Vagina (tissue), 1 donor: ENCODE measurements around the gene NLRP10. TPM values are rescaled to one million over a fixed set of nuclear protein-coding genes. Genes with fewer than 3 reads are reported as not detected.

ENCODE experiments used
- small RNA-seq: library from RNA; depleted of rRNA; stranded (forward); fragments of <200 nt; gene quantifications from one replicate; pipeline ENCODE3, GENCODE V24; 2016
- total RNA-seq: library from RNA; depleted of rRNA; stranded (reverse); fragments of >200 nt; gene quantifications from one replicate; pipeline ENCODE4 v1.2.3, GENCODE V29; 2016

The NLRP10 gene
- total RNA-seq, 1 donor from 2014 or later = not detected

Small RNAs within 50 kb of the gene (small RNA-seq; reads per million reads assigned to genes)
- not detected for gene COX6CP5

Other genes starting within 250 kb of the NLRP10 start
- not detected for gene OR5P2, start 168.5 kb downstream of the NLRP10 start, total RNA-seq
- gene OR5P3, start 134.6 kb downstream of the NLRP10 start, total RNA-seq = 1.7 TPM
- gene OR10A6, start 34.2 kb downstream of the NLRP10 start, total RNA-seq = not detected
- not detected for gene OR10A3, start 23.7 kb downstream of the NLRP10 start, total RNA-seq
- gene EIF3F, start 21.9 kb upstream of the NLRP10 start, total RNA-seq = 336 TPM
- 13.5 TPM for gene TUB, start 115.8 kb upstream of the NLRP10 start, total RNA-seq
- 17.7 TPM for gene RIC3, start 203.6 kb upstream of the NLRP10 start, total RNA-seq